Testis (tissue), 3 donors: ENCODE results near the gene LPAR1. TPM values are rescaled to one million over a fixed set of nuclear protein-coding genes. Genes with fewer than 3 reads are reported as not detected.

Experiments
- DNase-seq: peaks from one replicate; pipeline ENCODE4 v3.0.0-alpha.2; 2019
- H3K27ac ChIP-seq, 2 donors: fragments of 200-600 bp; sonication (generic); one replicate each; pipeline ENCODE4 v1.5.1; 2019
- H3K27me3 ChIP-seq: fragments of 200-600 bp; sonication (generic); one replicate; pipeline ENCODE4 v1.5.1; 2019
- H3K36me3 ChIP-seq: fragments of 200-600 bp; sonication (generic); one replicate; pipeline ENCODE4 v1.5.1; 2017; ENCODE audit warnings: low read depth; ENCODE audit errors: missing control alignments
- H3K4me1 ChIP-seq: fragments of 200-600 bp; sonication (generic); one replicate; pipeline ENCODE4 v1.5.1; 2019
- H3K4me3 ChIP-seq, 2 donors: fragments of 200-600 bp; sonication (generic); one replicate each; pipeline ENCODE4 v1.5.1; 2017 to 2019
- H3K9me3 ChIP-seq: fragments of 200-600 bp; sonication (generic); one replicate; pipeline ENCODE4 v1.5.1; 2017
- CTCF ChIP-seq, 3 experiments: fragments of 450-650 bp in 2 of 3; fragments of 200-600 bp in 1 of 3; sonication (generic) in 1 of 3; IDR thresholded peaks; one replicate each; pipeline ENCODE4 v1.5.1; 2016 to 2019; ENCODE audit warnings: antibody characterized with exemption in 3 of 3, mild to moderate bottlenecking in 2 of 3, moderate library complexity in 1 of 3
- POLR2A ChIP-seq: fragments of 450-650 bp; IDR thresholded peaks from one replicate; pipeline ENCODE4 v1.6.1; 2017; ENCODE audit warnings: antibody characterized with exemption, mild to moderate bottlenecking, moderate library complexity
- WGBS, 2 donors: methylation state at CpG; one replicate each; pipeline ENCODE4 v1.1.5; 2018; 5-methylcytosine and 5-hydroxymethylcytosine counted together
- intact Hi-C: fragments of 100-400 bp; cut with DNase I; formaldehyde crosslinking; loops from one replicate; pipeline ENCODE4 v1.15.1; 2023; ENCODE audit warnings: low total_unique reads
- polyA plus RNA-seq: library from polyadenylated mRNA; stranded (reverse); fragments of 350-450 nt; fragmentation: Illumina TruSeq; extraction: RNeasy Lipid Tissue Mini Kit (QIAGEN cat#74804); gene quantifications from one replicate; pipeline ENCODE4 v1.2.3, GENCODE V29; 2014; ENCODE audit warnings: low read depth, low replicate concordance; ENCODE audit not compliant: insufficient read depth
- total RNA-seq, 2 donors: library from RNA; depleted of rRNA; stranded (reverse); fragments of >200 nt; gene quantifications; one replicate each; pipeline ENCODE4 v1.2.3, GENCODE V29; 2016

The LPAR1 gene
- total and polyA plus RNA-seq, 3 donors from 2014 or later, result 13.1 to 23.9 (median 19.5) TPM

GRCh38 chr9:110895147-110895905, 142.9 kb downstream of the LPAR1 start:
- H3K27ac ChIP-seq, result peak overlapping the region in 1 of 2 donors; percentile 66
- DNase-seq, result peak; percentile 73

GRCh38 chr9:110894731-110895130, 143.5 kb downstream of the LPAR1 start:
- TF ChIP-seq CTCF (IDR thresholded peaks at IDR 0.05) (no peak), POLR2A (no peak)
- no peak for DNase-seq
- 70 to 81% methylated on average over 5 of the region's 5 CpGs for WGBS, 2 donors
- intact Hi-C loops, result no loop called here
- H3K27me3 ChIP-seq, result no peaks in the 10 kb centered on the region
- H3K4me3 ChIP-seq, result no peak overlapping the region
- H3K36me3 ChIP-seq, result no peaks in the 10 kb centered on the region
- H3K27ac ChIP-seq, result peak overlapping the region in 1 of 2 donors; percentile 54
- H3K9me3 ChIP-seq, result no peaks in the 10 kb centered on the region
- no peaks in the 10 kb centered on the region for H3K4me1 ChIP-seq

More at GRCh38 chr9:110895147-110895905, 142.9 kb downstream of the LPAR1 start:
- TF ChIP-seq POLR2A (no peak), CTCF (IDR thresholded peaks at IDR 0.05) (no peak)
- Histone ChIP-seq H3K4me3 (no peak overlapping the region), H3K9me3 (no peaks in the 10 kb centered on the region), H3K4me1 (no peaks in the 10 kb centered on the region), H3K27me3 (no peaks in the 10 kb centered on the region), H3K36me3 (no peaks in the 10 kb centered on the region)
- intact Hi-C loops, result no loop called here
- 36 to 39% methylated on average over 7 of the region's 7 CpGs for WGBS, 2 donors

- 93 to 96% methylated on average over 1 of the region's 1 CpG for WGBS, 2 donors
- intact Hi-C loops, result no loop called here
- no peaks in the 10 kb centered on the region for H3K36me3 ChIP-seq
- H3K9me3 ChIP-seq, result no peaks in the 10 kb centered on the region
- no peaks in the 10 kb centered on the region for H3K27me3 ChIP-seq
- H3K4me1 ChIP-seq, result no peaks in the 10 kb centered on the region
- no peak overlapping the region for H3K4me3 ChIP-seq
- TF ChIP-seq CTCF (IDR thresholded peaks at IDR 0.05) (no peak), POLR2A (no peak)
- no peak overlapping the region for H3K27ac ChIP-seq
- no peak for DNase-seq
These were observed 145.6 kb downstream of the LPAR1 start for GRCh38 chr9:110892689-110893088.

GRCh38 chr9:110891760-110892159, 146.5 kb downstream of the LPAR1 start:
- Histone ChIP-seq H3K4me3 (no peak overlapping the region), H3K36me3 (no peaks in the 10 kb centered on the region), H3K4me1 (no peaks in the 10 kb centered on the region), H3K9me3 (no peaks in the 10 kb centered on the region), H3K27ac (peak overlapping the region in 1 of 2 donors; percentile 16), H3K27me3 (no peaks in the 10 kb centered on the region)
- intact Hi-C loops, result no loop called here
- no peak for DNase-seq
- TF ChIP-seq POLR2A, result no peak
- TF ChIP-seq CTCF (IDR thresholded peaks at IDR 0.05), result no peak
- WGBS, 2 donors, result 81 to 97% methylated on average over 3 of the region's 3 CpGs

- no peaks in the 10 kb centered on the region for H3K4me1 ChIP-seq
- H3K27me3 ChIP-seq, result no peaks in the 10 kb centered on the region
- no peaks in the 10 kb centered on the region for H3K36me3 ChIP-seq
- H3K4me3 ChIP-seq, result no peak overlapping the region
- TF ChIP-seq CTCF (IDR thresholded peaks at IDR 0.05) (no peak), POLR2A (no peak)
- intact Hi-C loops, result no loop called here
- H3K27ac ChIP-seq, result no peak overlapping the region
- H3K9me3 ChIP-seq, result no peaks in the 10 kb centered on the region
- DNase-seq, result no peak
These were observed 147.9 kb downstream of the LPAR1 start for GRCh38 chr9:110890416-110890815.
